Germinal center (tissue), 1 donor: Measurements from ENCODE around the gene CACNA1G.

Experiments used
- DNase-seq: peaks from one replicate; pipeline ENCODE4 v3.0.0; 2012; ENCODE audit warnings: mixed read lengths, low spot score

The CACNA1G gene

DNA sequence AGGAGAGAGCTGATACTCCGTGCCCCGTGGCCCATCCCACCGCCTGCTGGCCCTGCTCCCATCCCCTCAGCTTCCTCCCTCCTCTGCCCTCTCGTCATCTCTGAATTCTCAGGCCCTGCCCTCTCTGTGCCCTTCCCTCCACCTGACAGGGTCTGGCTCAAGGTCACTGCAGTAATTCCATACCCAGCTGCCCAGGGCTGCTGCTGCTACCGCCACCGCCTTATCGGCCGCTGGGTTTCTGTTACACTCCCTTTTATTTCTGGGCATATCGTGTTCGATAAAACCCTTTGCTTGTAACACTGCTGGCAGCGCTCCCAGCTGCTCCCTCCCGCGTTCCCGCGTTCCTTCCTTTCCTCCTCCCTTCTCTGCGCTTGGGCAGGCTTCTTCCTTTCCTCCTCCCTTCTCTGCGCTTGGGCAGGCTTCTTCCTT is 26.8 kb upstream of the CACNA1G start:
- no peak for DNase-seq

DNA sequence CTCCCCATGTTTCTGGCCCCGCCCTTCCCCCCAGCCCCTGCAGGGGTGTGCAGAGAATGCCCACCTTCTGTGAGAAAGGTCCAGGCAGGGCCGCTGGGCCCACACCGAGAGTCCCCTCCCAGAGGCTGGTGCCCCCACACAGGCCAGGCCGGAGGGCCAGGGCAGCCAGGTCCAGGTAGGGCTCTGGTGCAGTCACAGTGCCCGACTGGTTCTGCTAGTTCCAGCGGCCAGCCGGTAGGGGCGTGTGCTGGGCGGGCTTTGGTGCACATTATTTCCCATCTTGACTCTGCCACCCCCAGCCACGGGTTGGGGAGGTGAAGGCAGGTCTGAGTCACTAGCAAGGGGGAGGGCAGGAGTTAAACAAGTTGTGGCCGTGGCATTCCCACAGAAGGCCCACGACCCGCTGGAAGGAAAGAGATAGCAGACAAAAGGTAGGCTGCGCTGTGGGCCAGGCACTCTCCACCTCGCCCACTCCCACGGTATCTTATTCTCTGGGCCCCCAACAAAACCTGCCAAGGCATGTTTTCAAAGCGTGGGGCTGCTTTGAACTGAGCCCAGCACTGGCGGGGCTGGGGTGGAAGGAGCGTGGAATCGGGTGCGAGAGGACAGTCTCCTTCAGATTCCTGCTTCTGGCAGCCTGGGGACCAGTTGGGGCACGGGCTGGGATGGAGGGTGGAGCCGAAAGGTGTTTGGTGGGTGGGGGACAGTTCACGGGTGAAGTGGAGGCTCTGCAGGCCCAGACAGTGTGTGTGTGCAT is 26.1 kb upstream of the CACNA1G start:
- DNase-seq = no peak

DNA sequence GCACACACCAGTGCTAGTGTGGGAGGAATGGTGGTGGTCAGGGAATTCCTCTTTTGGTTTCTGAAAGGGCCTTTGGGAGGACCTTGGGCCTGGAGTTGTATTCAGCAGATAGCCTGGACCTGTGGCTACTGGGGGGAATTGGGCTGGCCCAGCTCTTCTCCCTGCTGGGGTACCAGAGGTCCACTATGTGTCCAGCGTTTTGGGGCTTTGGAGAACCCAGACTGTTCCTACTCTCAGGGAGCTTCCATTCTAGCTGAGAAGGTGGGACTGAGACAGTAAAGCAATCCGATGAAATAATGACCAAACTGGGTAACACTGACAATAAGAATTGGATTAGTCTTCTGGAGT is 25.6 kb upstream of the CACNA1G start:
- DNase-seq = no peak

DNA sequence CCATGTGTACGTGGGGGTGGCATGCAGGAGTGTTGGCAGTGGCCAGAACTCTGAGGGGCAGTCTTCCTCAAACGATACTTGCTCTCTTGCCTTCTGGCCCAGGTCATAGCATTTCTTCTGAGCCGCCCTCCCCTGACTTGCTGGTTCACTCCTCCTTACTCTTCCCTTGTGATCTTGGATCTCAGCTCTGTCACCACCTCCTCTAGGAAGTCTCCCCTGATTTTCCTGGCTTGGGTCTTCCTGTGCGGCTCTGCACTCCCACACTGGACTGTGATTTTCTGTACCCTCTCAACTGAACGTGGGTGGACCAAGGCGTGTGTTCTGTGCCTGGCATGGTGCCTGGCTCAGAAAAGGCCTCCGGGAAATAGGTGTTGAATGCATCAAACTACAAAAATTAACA is 25.1 kb upstream of the CACNA1G start:
- DNase-seq = no peak

DNA sequence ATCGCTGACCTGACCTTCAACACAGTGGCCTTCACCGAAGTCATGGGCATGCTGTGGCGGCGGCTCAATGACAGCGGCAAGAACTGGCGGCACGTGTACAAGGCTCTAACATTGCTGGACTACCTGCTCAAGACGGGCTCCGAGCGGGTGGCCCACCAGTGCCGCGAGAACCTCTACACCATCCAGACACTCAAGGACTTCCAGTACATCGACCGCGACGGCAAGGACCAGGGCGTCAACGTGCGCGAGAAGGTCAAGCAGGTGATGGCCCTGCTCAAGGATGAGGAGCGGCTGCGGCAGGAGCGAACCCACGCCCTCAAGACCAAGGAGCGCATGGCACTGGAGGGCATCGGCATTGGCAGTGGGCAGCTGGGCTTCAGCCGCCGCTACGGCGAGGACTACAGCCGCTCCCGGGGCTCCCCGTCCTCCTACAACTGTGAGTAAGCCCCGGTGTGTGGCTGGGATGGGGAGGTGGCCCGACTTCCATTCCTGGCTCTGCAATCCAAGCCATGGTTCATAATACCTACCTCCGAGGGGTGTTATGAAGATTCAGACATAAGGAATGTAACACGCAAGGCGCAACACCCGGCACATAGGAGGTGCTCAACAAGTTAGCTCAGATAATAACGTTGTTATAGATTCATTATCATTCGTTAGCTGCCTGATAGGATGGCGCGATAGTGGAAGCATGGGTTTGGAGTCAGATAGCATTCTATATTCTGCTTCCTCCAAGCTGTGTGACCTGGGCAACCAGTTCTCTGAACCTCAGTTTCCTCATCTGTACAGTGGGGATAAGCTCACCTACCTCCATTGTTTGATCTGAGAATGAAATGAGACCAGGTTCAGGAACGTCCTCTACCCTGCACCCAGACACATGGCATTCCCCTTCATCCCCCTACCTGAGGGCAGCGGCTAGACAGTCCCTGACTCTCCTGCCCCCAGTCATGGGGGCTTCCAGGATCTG is 23.6 kb upstream of the CACNA1G start:
- no peak for DNase-seq

DNA sequence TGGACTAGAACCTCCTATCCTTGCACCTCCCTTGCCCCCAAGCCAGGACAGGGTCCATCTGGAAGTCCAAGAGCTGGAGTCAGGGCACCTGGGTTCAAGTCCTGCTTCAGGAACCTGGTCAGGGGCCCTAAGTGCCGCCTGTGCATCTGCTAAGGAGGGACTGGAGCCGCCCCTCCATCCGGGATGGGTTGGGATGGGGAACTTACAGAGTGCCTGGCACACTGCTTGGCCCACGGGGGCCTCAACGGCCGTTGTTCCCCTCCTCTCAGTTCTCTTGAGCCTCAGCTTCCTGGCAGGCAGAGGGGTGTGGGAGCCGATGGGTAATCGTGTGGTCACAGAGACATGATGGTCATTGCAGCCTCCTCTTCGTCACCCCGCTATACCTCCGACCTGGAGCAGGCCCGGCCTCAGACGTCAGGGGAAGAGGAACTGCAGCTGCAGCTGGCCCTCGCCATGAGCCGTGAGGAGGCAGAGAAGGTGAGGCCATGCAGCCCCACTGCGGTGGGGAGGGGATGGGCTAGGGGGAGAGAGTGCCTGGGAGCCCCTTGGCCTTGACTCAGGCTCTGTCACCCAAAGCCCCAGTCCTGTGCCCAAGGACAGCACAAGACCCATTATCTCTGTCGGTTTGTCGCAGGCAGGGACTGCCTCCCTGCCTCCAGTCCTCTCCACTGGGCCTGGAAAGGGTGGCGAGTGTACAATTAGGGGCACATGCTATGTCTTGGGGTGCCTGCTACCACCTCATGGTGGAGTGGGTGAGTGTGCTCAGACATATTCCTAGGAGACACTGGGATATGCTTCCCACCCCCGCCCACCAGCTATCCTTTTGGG is 22.6 kb upstream of the CACNA1G start:
- no peak for DNase-seq

DNA sequence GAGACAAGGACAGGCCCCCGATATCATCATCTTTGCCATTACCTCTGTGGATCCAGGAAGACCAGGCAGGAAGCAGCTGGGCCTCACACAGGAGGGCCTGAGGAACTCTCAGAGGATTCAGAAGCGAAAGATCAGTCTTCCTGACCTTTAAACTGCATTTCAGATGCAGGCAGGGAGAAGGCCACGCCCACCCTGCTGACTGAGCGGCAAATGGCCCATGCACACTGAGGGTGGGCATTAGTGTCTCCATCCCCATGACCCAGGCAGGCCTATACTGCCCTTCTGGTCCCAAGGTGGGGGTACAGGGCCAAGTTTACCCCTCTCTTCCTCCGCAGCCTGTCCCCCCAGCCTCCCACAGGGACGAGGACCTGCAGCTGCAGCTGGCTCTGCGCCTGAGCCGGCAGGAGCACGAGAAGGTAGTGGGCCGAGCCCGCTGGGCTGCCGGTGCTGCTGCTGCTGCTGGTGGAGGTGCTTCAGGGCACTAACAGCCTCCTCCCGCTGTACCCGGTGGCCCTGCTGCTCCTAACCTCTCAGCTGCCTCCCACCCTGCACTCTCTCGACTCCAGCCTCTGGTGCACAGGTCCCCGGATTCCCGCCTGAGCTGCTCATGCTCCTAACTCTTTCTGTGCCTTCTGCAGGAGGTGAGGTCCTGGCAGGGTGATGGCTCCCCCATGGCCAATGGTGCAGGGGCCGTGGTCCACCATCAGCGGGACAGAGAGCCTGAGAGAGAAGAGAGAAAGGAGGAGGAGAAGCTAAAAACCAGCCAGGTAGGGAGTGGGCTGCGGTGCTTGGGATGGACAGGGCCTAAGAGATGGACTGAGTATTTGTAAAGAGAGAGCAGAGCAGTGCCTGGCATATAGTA is 21.7 kb upstream of the CACNA1G start:
- DNase-seq = no peak

DNA sequence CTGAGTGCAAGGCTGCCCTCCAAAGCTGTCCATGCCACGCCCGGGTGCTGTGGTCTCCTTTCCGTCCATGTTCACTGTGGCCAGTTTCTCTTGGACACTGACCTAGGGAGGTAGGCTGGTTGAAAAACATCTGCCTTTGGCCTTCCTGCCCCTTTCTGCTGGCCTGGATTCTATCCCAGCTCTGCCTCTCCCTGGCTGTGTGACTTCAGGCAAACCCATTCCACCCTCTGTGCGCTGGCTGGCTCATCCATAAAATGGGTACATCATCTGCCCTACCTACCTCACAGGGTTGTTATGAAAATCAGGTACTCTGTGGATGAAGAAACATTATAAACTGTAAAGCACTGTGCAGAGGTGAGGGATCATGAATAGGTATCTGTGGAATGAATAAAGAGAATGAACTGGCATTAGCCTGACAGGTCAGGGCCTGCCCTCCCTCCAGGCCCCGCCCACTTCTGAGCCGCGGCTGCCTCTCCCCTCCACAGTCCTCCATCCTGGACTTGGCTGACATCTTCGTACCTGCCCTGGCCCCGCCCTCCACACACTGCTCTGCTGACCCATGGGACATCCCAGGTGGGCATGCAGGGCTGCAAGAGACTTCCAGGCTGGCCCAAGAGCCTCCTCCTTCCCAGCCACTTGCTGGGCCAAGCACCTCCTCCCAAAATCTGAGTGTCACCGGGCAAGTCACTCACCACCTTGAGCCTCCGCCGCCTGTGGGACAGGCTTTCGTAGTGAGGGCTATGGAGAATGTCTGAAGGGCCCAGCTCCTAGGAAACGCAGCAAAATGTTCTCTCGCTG is 20.6 kb upstream of the CACNA1G start:
- DNase-seq = no peak

DNA sequence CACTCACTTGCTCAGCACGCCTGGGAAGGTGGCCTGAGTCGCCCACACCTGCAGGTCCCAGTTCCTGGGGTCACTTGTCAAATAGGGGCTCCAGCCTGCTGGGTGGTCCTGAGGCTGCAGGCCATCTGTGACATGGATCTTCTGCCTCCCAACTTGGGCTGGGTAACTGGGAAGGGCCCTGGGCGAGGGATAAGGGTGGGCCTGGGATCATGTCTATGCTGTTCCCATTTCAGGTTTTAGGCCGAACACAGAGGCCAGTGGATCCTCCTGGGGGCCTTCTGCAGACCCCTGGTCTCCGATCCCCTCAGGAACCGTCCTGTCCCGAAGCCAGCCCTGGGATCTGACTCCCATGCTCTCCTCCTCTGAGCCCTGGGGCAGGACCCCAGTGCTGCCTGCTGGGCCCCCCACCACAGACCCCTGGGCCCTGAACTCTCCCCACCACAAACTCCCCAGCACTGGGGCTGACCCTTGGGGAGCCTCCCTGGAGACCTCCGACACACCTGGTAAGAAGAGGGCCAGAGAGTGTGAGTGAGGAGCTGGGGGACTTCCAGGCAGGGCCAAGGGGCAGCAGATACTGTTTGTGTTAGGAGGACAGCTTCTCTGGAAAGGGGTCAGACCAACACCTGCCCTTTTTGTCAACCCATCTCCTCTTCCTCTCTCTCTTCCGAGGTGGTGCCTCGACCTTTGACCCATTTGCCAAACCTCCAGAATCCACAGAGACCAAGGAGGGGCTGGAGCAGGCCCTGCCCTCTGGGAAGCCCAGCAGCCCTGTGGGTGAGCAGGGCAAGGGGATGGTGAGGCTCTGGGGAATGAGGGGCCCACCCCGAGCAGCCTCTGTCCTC is 19.7 kb upstream of the CACNA1G start:
- DNase-seq = no peak

DNA sequence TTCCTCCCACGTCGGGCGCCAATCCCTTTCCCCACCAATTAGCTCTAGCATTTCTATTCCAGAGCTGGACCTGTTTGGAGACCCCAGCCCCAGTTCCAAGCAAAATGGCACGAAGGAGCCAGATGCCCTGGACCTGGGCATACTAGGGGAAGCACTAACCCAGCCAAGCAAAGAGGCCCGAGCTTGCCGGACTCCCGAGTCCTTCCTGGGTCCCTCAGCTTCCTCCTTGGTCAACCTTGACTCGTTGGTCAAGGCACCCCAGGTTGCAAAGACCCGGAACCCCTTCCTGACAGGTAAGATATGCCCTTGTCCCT is 19.2 kb upstream of the CACNA1G start:
- DNase-seq = no peak

DNA sequence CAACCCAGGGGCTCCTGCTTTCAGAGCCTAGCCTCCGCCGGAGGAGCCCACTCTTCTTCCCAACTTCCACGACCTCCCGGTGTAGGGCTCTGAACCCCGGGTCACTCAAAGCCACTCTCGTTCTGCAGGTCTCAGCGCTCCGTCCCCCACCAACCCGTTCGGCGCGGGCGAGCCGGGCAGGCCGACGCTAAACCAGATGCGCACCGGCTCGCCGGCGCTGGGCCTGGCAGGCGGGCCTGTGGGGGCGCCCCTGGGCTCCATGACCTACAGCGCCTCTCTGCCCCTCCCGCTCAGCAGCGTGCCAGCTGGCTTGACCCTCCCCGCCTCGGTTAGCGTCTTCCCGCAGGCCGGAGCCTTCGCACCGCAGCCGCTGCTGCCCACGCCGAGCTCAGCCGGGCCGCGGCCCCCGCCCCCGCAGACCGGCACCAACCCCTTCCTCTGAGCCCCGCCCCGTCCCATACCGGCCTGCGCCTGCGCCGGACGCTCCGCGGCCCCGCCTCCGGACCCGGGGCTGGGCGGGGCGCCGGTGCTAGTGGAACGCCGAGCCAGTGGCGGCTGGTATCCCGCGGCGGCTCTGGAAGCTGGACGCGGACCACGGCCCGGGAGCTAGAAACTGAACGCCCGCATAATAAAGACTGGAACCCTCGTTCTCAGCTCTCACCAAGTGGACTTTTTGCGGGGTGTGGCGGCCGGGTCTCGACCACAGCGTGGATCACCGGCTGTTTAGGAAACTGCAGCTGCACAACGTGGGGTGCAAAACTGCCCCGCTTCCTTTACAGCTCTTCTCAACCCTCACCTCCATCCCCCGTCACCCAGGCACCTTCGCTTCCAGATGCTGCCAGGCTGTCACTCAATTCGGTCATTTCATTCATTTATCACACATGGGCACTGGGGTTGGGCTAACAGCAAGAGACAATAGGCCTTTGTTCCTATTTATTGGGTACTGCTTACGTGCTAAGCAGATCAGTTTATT is 18.5 kb upstream of the CACNA1G start:
- peak; percentile 97 for DNase-seq

DNA sequence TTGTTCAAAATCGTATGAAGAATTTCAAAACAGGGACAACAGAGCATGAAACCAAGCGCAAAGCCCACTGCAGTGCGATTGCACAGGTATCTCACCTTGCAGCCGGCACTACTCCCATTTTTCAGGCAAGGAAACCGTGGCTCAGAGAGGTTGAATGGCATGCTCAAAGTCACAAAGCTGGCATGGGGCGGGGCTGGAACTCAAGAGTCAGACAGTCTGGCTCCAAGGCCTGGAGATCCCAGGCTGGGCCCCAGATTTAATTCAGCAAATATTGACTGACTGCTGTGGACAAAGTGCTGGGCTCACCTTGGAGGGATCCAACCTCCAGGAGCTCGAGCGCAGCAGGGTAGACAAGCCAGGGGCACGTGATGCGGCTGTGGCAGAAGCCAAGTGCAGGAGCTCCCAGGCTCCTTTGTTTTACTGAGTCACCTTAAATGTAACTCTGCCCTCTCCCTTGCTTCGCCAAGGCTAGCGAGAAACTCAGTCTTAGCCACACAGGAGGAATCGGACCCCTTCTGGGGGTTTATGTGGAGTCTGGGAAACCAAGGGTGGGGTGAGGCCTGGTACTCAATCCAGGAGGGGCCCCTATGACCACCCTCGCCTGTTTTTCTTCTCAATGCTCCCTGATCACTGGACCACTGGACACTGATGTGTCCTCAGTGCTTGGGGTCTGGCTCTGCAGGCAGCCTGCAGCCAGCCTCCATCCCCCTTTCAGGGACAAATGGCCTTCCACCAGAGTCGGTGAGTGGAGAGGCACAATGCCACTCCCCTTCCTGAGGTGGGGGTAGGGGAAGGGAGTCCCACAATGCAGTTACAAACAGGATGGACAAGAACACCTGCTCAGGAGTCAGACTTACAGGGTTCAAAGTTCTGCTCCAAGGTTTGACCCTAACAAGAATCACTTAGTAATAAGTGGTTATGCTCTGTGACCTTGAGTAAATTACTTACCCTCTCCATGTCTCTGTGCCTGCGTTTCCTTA is 17.4 kb upstream of the CACNA1G start:
- DNase-seq = no peak

DNA sequence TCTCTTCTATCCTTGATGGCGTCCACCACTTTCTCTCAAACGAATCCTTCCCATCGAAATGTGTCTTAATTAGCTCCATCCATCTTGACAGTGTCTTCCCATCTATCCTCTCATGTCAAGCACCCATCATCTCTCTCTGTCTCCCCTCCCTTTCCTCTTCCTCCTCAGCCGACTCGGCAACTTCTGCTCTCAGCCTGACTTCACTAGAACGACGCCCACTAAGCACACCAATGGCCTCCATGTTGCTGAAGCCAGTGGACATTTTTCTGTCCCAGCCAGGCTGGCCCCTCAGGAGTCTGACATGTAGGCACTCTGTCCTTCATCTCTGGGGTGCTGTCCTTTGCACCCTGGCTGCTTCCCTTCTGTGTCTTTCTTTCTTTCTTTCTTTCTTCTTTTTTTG is 16.0 kb upstream of the CACNA1G start:
- no peak for DNase-seq

DNA sequence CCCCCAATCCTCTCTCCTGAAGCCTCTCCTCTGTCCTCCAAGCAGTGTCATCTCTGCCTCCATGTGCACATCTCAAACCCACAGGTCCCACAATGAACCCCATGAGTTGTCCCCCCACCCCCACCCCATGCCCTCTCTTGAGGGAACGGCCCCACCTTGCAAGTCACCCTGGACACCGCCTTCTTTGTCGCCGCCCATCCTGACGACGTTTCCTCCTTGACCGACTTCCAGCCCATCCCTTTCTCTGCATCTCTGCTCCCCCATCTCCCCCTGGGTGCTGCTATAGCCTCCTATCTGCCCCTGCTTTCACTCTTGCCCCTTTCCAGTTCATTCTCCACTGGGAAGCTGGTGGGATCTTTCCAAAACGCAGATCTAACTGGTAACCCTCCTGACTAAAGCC is 15.2 kb upstream of the CACNA1G start:
- no peak for DNase-seq

DNA sequence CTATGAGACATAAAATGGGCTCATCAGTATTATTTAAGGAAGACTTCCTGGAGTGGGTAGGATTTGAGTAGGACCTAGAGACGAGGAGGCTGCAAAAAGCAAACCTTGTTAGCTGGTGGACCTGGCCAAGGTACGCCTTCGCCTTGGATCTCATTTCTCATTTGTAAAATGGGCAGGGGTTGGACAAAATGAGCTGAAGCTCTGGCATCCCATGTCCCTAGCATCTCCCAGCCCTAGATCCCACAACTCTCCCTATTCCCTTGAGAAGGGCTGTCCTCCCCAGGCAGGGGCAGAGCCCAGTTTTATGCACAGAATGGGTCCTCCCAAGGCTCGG is 13.8 kb upstream of the CACNA1G start:
- no peak for DNase-seq

DNA sequence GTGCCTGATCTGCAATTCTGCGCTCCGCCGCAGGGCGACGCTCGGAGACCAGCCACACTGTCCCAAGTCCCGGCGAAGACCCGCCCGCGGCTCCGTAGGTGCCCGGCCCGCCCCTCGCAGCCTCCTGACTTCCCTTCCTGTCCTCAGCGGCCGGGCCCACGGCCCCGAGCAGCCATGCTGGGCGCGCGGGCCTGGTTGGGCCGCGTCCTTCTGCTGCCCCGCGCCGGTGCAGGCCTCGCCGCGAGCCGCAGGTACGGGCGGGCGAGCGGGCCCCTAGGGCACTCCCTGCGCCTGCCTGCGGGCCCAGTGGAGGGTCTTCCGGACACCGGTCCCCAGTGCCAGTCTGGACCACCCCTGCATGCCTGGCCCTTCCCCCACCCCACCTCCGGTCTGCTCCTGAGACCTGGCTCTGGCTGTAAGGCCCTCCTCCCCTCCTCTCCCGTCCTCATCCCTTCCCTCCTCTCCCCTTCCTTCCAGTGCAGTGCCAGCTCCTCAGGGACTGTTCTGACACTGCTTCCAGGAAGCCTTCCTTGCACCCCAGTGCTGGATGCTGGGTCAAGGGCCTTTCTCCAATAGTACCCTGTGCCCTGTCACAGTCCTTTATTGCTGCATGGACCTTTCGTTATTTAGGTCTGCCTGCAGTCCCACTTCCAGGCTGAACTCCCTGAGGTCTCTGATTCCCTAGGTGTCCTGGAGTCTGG is 13.3 kb upstream of the CACNA1G start, which contains the start of gene SPATA20:
TSS of gene SPATA20 (plus strand) at position 140 of the 701 bp plus-strand sequence. CDS start at position 175, 35 bp downstream.
- DNase-seq = peak; percentile 86

DNA sequence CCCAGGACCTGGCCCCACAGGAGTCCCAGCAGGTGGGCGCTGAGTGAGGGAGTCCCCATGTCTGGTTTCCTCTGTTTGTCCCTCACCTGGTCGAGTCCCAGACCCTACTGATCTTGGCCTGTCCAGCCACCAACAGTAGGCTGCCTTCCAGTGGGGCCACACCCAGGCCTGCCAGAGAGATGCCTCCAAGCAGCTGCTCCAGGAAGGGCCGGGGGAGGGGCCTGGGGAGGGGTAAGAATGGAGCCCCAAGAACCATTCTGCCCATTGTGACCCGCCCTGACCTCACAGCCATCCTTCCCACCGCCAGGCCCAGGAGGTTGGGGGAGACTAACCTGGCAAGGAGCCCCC is 12.8 kb upstream of the CACNA1G start:
- no peak for DNase-seq
